Hematopoietic multipotent progenitor cell treated with erythropoietin and hydrocortisone succinate and interleukin-3 and kit ligand, for 6 days (in vitro differentiated cells): ENCODE measurements around the gene VOPP1.
A peak's percentile ranks its signal among the peaks of the same experiment; 100 is the strongest.
"Not testable (repeated sequence)": the region's sequence is repeated elsewhere in the genome, so short reads cannot be mapped to it uniquely, and the experiment has no call there.

Source experiments
- DNase-seq: peaks from one replicate; pipeline ENCODE4 v3.0.0-alpha.2; 2015

Gene VOPP1

DNA sequence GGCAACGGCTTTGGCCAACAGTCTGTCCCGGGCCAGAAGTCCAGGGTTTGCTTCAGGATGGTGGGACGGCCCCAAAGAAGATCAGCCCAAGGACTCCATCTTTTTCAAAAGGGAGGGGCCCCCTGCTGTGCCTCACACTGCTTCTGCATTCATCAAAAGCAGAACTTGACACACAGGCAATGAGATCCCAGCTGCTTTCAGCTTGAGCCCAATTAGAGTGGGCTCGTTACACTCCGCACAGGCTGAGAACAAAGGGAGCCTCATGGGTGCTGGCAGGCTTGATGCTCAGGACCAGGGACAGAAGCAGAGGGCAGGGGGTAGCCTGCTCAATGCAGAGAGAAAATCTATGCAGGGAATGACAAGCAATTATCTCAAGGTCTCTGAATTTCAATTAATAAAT lies 45.5 kb downstream of the VOPP1 start:
- DNase-seq: peak; percentile 22

GRCh38 chr7:55526329-55526728 lies 46.0 kb downstream of the VOPP1 start:
- DNase-seq: no peak

- DNase-seq: peak; percentile 16
Measured at GRCh38 chr7:55524558-55525310, 47.6 kb downstream of the VOPP1 start.

DNA sequence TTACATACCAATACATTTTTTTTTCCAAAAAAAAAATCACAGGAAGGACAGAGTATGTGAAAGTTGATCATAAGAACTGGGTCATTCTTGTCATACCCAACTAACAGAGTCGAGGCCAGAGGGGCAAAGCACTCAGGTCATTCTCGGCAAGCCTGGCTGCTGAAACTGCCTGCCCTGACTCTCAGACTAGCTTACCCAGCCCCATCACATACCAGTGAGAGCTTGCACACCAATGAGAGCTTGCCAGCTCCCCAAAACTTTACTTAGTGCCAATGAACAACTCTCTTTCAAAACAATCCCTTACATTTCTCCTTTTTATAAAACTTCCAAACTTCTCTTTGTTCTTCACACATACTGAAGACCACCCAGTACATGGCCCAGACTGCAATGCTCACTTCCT lies 48.9 kb downstream of the VOPP1 start:
- DNase-seq: no peak

- DNase-seq: no peak
Measured at GRCh38 chr7:55521917-55522902, 50.1 kb downstream of the VOPP1 start.

GRCh38 chr7:55521512-55521911 lies 50.8 kb downstream of the VOPP1 start:
- DNase-seq: no peak

DNA sequence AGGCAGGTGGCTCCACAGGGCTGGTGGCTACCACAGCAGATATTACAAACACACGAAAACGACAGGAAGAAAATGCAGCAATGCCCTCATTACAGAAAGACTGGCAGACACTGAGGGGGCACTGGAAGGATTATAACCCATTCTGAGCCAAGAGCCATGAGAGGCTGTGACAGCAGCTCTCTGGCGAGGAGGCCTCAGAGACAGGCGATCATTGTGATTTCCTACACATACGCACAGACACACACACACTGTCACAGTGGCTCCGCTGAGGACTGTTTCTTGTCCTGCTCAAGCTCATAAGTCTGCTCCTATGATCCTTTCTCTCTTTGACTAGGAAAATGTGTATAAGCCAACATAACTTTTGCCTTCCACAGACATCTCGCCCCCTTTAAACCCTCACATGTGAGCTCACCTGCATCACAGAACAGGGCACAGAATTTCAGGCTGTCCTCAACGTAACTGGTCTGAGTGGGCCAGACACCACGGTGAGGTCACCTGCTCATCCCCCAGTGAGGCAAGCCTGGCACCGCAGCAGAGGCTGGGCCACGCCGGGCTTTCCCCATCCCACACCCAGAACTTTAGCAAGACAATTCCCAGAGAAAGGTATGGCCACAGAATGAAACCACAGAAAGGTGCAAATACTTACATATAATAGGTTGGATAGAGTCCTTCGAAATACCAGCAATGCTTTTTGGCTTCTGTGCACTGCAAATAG lies 51.7 kb downstream of the VOPP1 start:
- DNase-seq: no peak

GRCh38 chr7:55518836-55519235 lies 53.5 kb downstream of the VOPP1 start:
- DNase-seq: no peak

DNA sequence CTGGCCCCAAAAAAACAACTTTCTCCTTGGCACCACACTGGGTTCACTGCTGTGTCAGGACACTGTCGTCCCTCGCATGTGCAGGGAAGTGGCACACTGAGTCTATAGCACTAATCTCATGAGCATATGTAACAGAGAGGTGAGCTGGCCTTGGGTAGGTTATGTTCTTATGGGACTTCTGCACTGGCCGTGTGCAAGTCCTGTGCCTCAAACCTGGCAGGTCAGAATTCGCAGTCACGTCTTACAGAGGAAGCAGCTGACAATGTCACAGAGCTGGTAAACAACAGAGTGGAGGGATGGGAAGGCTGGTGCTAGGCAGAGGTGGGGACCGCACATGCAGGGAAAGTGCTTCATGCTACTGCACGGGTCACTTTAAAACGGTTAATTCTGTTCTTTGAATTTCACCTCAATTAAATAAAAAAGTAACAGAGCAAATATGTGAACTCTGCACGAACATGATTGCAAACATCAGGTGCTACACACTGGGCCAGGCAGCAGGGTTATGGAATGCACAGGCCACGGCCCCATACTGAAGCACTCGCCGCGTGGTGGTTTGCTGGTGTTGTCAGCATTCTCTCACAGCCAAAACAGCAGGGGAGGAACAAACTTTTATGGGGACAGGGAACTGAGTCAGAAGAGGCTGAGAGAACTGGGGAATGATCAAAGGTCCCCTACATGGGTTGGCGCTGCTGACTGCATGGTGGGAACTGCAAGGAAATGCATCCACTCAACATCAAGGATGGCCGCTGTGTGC lies 54.2 kb downstream of the VOPP1 start:
- no peak for DNase-seq

DNA sequence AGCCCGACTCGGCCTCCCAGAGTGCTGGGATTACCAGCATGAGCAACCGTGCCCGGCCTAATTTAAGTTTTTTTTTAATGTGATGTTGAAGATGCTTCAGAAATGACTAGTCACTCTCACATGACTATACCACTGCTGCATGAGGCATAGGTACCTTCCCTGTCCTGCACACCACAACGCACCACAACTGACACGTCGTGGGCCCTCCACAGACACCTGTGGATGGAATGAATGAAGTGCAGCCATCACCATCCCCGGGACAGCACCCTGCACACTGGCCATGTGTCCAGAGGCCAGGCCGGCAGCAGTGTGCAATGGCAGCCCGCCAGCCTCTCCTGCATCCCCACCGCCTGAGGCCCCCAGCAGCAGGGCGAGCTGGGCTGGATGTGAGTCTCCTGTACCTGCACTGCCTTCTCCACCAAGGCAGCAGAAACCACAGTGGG lies 55.1 kb downstream of the VOPP1 start:
- DNase-seq: no peak

DNA sequence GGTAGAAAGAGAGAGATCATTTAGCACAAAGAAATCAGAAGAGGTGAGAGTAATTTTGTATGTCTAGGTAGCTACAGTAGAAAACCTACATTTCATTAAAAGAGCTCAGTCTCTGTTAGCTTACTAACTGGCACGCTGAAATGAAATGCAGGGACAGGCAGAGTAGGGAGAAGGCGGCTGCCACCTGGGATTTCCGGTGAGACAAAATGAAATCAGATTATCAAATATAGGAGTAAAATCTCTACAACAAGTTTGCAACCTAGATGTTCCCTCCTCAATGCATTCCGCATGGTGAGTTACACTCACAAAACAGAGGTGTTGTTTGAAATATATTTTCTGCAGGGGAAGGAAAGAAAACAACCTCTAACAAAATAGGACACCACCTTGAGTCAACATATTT lies 55.9 kb downstream of the VOPP1 start:
- no peak for DNase-seq

GRCh38 chr7:55515569-55516279 lies 56.6 kb downstream of the VOPP1 start:
- DNase-seq: no peak

- no peak for DNase-seq
Measured at GRCh38 chr7:55514546-55515265, 57.6 kb downstream of the VOPP1 start.

- DNase-seq: no peak
Measured at GRCh38 chr7:55513868-55514267, 58.4 kb downstream of the VOPP1 start.

- no peak for DNase-seq
Measured at GRCh38 chr7:55512635-55513191, 59.6 kb downstream of the VOPP1 start.

- DNase-seq: no peak
Measured at GRCh38 chr7:55510621-55511020, 61.7 kb downstream of the VOPP1 start.

DNA sequence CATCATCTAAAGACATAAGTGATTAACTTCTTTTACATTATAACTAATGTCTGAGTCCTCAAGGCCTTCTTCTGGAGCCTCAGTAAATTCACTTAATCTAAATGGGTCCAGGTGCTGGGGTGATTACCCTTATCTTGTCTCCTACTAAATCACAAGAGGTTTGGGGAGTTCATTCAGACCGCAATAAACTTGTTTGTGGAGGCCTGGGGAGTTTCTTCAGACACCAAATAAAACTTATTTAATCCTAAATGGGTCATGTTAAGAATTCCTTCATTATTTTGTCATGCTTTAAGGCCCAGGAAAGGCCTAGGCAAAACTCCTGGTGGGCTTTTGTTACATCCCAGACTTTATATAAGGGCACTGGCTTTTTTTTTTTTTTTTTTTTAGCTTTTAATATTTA lies 62.1 kb downstream of the VOPP1 start:
- not testable (repeated sequence) for DNase-seq

DNA sequence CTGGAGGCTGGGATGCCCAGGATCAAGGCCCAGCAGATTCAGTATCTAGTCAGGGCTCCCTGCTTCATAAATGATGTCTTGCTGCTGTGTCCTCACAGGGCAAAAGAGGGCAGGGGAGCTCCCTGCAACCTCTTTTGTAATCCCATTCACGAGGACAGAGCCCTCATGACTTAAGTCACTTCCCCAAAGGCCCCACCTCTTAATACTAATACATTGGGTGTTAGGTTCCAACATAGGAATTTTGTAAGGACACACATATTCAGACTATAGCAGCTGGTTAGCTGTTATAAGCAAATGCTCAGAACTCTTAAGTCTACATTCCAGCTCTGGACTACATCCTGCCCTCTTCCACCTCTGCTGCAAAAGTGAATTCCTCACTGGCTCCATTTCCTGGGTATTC lies 63.0 kb downstream of the VOPP1 start:
- DNase-seq: no peak

GRCh38 chr7:55508221-55509011 lies 63.9 kb downstream of the VOPP1 start:
- no peak for DNase-seq

- no peak for DNase-seq
Measured at GRCh38 chr7:55507743-55508142, 64.6 kb downstream of the VOPP1 start.
